VCaP (cell line): ENCODE results near the gene FAM83G.

Experiments used
- H3K27ac ChIP-seq: fragments of 450-650 bp; 2 replicates; pipeline ENCODE4 v1.5.1; 2017
- CTCF ChIP-seq: fragments of 450-650 bp; conservative IDR thresholded peaks from 2 replicates; pipeline ENCODE4 v1.5.1; 2017; ENCODE audit warnings: mild to moderate bottlenecking, moderate library complexity

FAM83G gene

GRCh38 chr17:18981335-18981641 lies 23.3 kb downstream of the FAM83G start:
- no peak for TF ChIP-seq CTCF
- peak overlapping the region; percentile 58 for H3K27ac ChIP-seq

DNA sequence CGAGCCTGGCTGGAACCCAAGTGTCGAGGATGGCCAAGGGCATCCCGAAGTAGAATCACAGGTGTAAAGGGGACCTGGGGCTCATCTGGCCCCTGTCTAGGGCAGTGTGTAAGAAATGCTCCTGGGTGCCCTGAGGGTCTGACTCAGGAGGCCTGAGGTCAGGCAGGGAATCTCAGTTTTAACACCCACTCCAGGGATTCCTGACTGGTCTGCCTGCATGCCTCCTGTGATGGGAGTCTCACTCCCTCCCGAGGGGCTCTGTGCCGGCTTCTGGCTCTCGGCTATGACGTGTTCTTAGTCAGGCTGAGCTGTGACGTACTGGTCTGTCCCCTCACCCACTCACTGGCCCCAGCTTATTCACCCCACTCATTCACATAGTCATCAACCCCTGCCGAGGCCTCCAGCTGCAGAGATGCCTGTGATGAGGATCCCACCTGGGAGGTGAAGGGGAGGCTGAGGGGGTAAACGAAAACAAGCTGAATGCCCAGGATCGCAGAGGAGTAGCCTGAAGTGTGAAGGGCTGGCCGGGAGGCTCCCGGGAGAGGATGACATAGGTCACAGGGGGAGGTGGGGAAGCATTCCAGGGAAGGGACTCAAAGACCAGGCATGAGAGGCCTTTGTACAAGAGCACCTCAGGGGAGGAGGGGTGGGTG lies 23.8 kb downstream of the FAM83G start:
- no peak for TF ChIP-seq CTCF
- no peak overlapping the region for H3K27ac ChIP-seq

GRCh38 chr17:18978655-18979054 lies 25.9 kb downstream of the FAM83G start:
- no peak for TF ChIP-seq CTCF
- no peak overlapping the region for H3K27ac ChIP-seq

DNA sequence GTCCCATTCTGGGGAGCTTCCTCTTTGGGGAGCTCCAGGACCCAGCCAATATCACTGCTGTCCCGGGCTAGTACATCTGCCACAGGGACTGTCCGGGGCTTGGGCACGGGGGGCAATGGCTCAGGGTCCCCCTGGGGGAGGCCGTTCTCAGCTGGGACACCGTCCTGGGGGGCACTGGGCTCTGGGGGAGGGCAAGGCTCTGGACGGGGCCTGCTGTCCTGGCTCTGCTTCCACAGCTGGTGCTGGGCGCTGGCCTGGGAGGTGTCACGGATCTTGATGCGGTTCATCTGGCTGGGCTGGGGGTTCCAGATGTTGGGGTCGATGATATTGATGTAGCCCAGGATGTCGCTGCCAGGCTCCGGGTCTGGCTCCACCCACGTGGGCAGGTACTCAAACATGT lies 26.5 kb downstream of the FAM83G start:
- H3K27ac ChIP-seq: no peak overlapping the region
- no peak for TF ChIP-seq CTCF

DNA sequence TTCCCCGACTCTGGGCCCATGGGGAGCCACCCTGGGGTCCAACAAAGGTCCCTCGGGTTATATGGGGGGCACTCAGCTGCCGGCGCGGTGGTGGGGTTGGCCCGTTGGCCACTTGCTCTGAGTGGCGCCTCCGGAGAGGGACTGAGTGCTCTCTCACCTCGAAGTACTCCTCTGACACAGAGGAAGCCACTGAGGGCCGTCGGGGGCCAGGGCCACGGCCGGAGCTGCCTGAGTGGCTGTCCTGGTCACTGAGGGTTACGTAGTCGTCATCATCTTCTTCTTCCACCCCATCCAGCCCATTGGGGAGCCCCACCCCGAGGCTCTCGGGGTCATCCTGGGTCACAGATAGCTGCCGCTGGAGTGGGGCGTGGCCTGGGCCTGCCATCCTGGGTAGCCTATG lies 26.9 kb downstream of the FAM83G start:
- TF ChIP-seq CTCF: no peak
- H3K27ac ChIP-seq: no peak overlapping the region

- no peak overlapping the region for H3K27ac ChIP-seq
Observed at GRCh38 chr17:18977021-18977420, 27.5 kb downstream of the FAM83G start.

DNA sequence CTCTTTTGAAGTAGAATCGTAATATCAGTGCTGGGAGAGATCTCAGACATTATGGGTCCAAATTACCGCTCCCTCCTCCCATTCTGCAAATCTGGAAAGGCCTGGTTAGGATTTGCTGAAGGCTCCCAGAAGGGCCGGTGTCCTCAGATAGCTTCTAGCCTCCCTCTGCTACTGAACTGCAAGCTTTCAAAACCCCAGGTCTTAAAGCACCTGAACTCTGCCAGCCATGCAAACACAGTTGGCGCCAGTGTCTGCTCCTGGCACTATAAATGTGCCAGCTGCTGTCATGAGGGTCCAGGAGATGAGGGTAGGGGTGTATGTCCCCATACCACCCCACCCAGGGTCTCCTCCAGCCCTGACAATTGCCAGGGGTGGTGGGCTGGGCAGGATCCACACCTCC lies 28.4 kb downstream of the FAM83G start:
- H3K27ac ChIP-seq: no peak overlapping the region
- TF ChIP-seq CTCF: no peak

More at GRCh38 chr17:18977021-18977420, 27.5 kb downstream of the FAM83G start:
- no peak for TF ChIP-seq CTCF
